Erythroblast (primary cell): Measurements from ENCODE around the gene PTPRN2.

Experiments
- DNase-seq, 2 experiments: peaks; one replicate each; lab custom pipeline; 2025; lab: John Stamatoyannopoulos, UW
- GATA1 ChIP-seq: IDR thresholded peaks from 2 replicates; pipeline ENCODE4 v1.6.1; 2011; ENCODE audit warnings: low read depth, mild to moderate bottlenecking, control low read depth, low read length, moderate library complexity
- POLR2A ChIP-seq: IDR thresholded peaks from 2 replicates; pipeline ENCODE4 v1.6.1; 2011; ENCODE audit warnings: mild to moderate bottlenecking, low read length

PTPRN2 gene

GRCh38 chr7:157686285-157686894, 901.2 kb downstream of the PTPRN2 start:
- no peak for DNase-seq
- no peak for TF ChIP-seq GATA1
- TF ChIP-seq POLR2A, result no peak

- TF ChIP-seq GATA1 (no peak), POLR2A (no peak)
- DNase-seq, result no peak
These were observed 902.0 kb downstream of the PTPRN2 start for GRCh38 chr7:157685430-157686284.

- DNase-seq, result no peak
- TF ChIP-seq GATA1, result no peak
- no peak for TF ChIP-seq POLR2A
These were observed 902.7 kb downstream of the PTPRN2 start for GRCh38 chr7:157684909-157685429.

GRCh38 chr7:157684157-157684908, 903.3 kb downstream of the PTPRN2 start:
- no peak for DNase-seq

GRCh38 chr7:157683747-157684156, 903.9 kb downstream of the PTPRN2 start:
- no peak for TF ChIP-seq POLR2A
- TF ChIP-seq GATA1, result no peak
- DNase-seq, result no peak

More at GRCh38 chr7:157684157-157684908, 903.3 kb downstream of the PTPRN2 start:
- TF ChIP-seq GATA1, result no peak
- TF ChIP-seq POLR2A, result no peak

GRCh38 chr7:157682946-157683746, 904.5 kb downstream of the PTPRN2 start:
- no peak for DNase-seq
- TF ChIP-seq POLR2A, result no peak

GRCh38 chr7:157682064-157682945, 905.3 kb downstream of the PTPRN2 start:
- TF ChIP-seq GATA1 (no peak), POLR2A (no peak)
- no peak for DNase-seq

GRCh38 chr7:157679607-157680006, 908.0 kb downstream of the PTPRN2 start:
- TF ChIP-seq POLR2A (no peak), GATA1 (no peak)
- DNase-seq, result no peak

GRCh38 chr7:157678501-157678900, 909.1 kb downstream of the PTPRN2 start:
- no peak for TF ChIP-seq POLR2A
- TF ChIP-seq GATA1, result no peak
- DNase-seq, result no peak

GRCh38 chr7:157676456-157677255, 911.0 kb downstream of the PTPRN2 start:
- TF ChIP-seq POLR2A (no peak), GATA1 (no peak)
- no peak for DNase-seq

GRCh38 chr7:157676001-157676400, 911.6 kb downstream of the PTPRN2 start:
- no peak for TF ChIP-seq POLR2A
- DNase-seq, result no peak

GRCh38 chr7:157675427-157675927, 912.1 kb downstream of the PTPRN2 start:
- TF ChIP-seq GATA1, result no peak
- TF ChIP-seq POLR2A, result no peak

More at GRCh38 chr7:157675427-157675927, 912.1 kb downstream of the PTPRN2 start:
- DNase-seq, result no peak
